Stimulated activated naive CD8-positive, alpha-beta T cell treated with anti-CD3 and anti-CD28 coated beads, Interleukin-15, Interleukin-2, amounts not matched to agents 100 ng/mL and 50 ng/mL, for 24 hours (primary cell): Measurements from ENCODE around the gene PODXL.

Experiments
- H3K27ac Mint-ChIP-seq: one replicate; pipeline ENCODE4 v1.8.0; 2021; ENCODE audit warnings: mild to moderate bottlenecking, mixed read lengths
- H3K27me3 Mint-ChIP-seq: one replicate; pipeline ENCODE4 v1.8.0; 2021; ENCODE audit warnings: mixed read lengths
- H3K36me3 Mint-ChIP-seq: one replicate; pipeline ENCODE4 v1.8.0; 2021; ENCODE audit warnings: low read depth, mixed read lengths
- H3K4me1 Mint-ChIP-seq: one replicate; pipeline ENCODE4 v1.8.0; 2021; ENCODE audit warnings: low read depth, mixed read lengths
- H3K4me3 Mint-ChIP-seq: one replicate; pipeline ENCODE4 v1.8.0; 2021; ENCODE audit warnings: mild to moderate bottlenecking, mixed read lengths
- H3K9me3 Mint-ChIP-seq: one replicate; pipeline ENCODE4 v1.8.0; 2021; ENCODE audit warnings: mixed read lengths

PODXL gene

GRCh38 chr7:131552053-131552452 is 4.4 kb downstream of the PODXL start:
- H3K36me3 Mint-ChIP-seq = no peaks in the 10 kb centered on the region
- H3K9me3 Mint-ChIP-seq = no peaks in the 10 kb centered on the region
- no peak overlapping the region for H3K27ac Mint-ChIP-seq
- H3K4me3 Mint-ChIP-seq = no peak overlapping the region
- peaks cover 33% of the 10 kb centered on the region for H3K27me3 Mint-ChIP-seq
- peaks cover 10% of the 10 kb centered on the region for H3K4me1 Mint-ChIP-seq

DNA sequence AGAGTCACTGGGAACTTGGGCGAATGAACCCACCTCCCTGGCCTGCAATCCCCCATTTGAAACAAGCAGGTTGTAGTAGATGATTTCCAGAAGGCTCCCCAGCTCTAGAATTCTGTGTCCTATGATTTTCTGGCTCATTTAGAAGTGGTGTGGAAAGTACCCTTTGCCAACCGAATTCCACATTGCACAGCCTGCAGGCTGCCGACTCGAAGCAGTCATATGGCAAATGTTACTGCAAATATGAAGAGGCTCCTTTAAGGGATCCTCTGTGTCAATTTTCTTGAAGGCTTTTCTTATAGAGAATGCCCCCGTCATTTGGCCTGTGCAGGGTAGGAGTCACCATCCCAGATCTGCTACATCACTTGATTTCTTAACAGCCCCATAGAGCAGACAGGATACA is 5.6 kb downstream of the PODXL start:
- H3K27ac Mint-ChIP-seq = no peak overlapping the region
- no peaks in the 10 kb centered on the region for H3K36me3 Mint-ChIP-seq
- no peaks in the 10 kb centered on the region for H3K9me3 Mint-ChIP-seq
- H3K27me3 Mint-ChIP-seq = peaks cover 31% of the 10 kb centered on the region
- no peak overlapping the region for H3K4me3 Mint-ChIP-seq
- H3K4me1 Mint-ChIP-seq = peaks cover 8% of the 10 kb centered on the region

GRCh38 chr7:131548371-131548770 is 8.1 kb downstream of the PODXL start:
- no peaks in the 10 kb centered on the region for H3K4me1 Mint-ChIP-seq
- H3K4me3 Mint-ChIP-seq = no peak overlapping the region
- H3K9me3 Mint-ChIP-seq = no peaks in the 10 kb centered on the region
- H3K36me3 Mint-ChIP-seq = no peaks in the 10 kb centered on the region
- H3K27ac Mint-ChIP-seq = no peak overlapping the region
- peaks cover 13% of the 10 kb centered on the region for H3K27me3 Mint-ChIP-seq

DNA sequence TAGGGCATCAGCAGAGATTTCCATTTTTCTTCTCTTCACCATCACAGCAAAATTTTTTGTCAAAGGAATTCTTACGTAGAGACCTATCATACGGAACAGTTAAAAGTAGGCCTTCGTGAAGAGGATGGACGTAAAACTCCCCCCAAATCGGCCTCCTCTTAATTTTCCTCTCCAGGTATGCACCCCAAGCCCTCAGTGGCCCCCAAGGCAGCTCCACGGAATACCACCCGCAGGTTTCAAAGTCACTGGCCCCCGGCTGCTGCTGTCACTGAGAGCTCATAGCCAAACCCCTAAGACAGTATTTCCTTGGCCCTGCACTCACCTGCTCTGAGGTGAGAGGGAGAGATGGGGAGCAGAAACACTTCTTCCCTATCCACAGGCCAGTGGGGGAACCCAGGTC is 8.8 kb downstream of the PODXL start:
- H3K4me1 Mint-ChIP-seq = no peaks in the 10 kb centered on the region
- H3K4me3 Mint-ChIP-seq = no peak overlapping the region
- no peaks in the 10 kb centered on the region for H3K9me3 Mint-ChIP-seq

GRCh38 chr7:131546583-131547141 is 9.8 kb downstream of the PODXL start:
- no peaks in the 10 kb centered on the region for H3K9me3 Mint-ChIP-seq

More for the DNA sequence above, 8.8 kb downstream of the PODXL start:
- no peaks in the 10 kb centered on the region for H3K36me3 Mint-ChIP-seq
- no peak overlapping the region for H3K27ac Mint-ChIP-seq
- H3K27me3 Mint-ChIP-seq = peaks cover 5% of the 10 kb centered on the region

DNA sequence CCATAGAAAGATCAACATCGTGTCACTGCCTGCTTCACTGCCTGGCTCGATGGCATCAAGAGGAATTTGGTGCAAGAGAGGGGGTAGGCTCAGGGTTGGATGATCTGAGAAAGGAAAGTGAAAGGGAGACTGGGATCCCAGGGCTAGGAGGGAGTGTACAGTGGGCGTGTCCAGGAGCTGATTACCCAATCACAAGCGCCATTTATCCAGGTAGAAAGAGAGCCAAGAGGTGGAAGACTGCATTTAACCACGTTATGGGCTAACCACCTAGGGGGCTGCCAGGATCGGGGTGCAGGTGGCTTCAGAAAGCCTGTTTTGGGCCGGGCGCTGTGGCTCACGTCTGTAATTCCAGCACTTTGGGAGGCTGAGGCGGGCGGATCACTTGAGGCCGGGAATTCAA is 10.3 kb downstream of the PODXL start:
- Mint-ChIP-seq H3K36me3 (no peaks in the 10 kb centered on the region), H3K4me3 (no peak overlapping the region), H3K4me1 (no peaks in the 10 kb centered on the region), H3K9me3 (no peaks in the 10 kb centered on the region), H3K27me3 (peaks cover 3% of the 10 kb centered on the region), H3K27ac (no peak overlapping the region)

More at GRCh38 chr7:131546583-131547141, 9.8 kb downstream of the PODXL start:
- no peaks in the 10 kb centered on the region for H3K36me3 Mint-ChIP-seq
- no peaks in the 10 kb centered on the region for H3K4me1 Mint-ChIP-seq
- H3K4me3 Mint-ChIP-seq = no peak overlapping the region
- H3K27me3 Mint-ChIP-seq = peaks cover 3% of the 10 kb centered on the region
- H3K27ac Mint-ChIP-seq = no peak overlapping the region

- no peaks in the 10 kb centered on the region for H3K36me3 Mint-ChIP-seq
- H3K4me3 Mint-ChIP-seq = no peak overlapping the region
- peaks cover 3% of the 10 kb centered on the region for H3K27me3 Mint-ChIP-seq
- H3K9me3 Mint-ChIP-seq = no peaks in the 10 kb centered on the region
- no peaks in the 10 kb centered on the region for H3K4me1 Mint-ChIP-seq
- H3K27ac Mint-ChIP-seq = no peak overlapping the region
These were observed 11.8 kb downstream of the PODXL start for GRCh38 chr7:131544449-131545301.

- H3K27ac Mint-ChIP-seq = no peak overlapping the region
- H3K36me3 Mint-ChIP-seq = no peaks in the 10 kb centered on the region
- H3K4me3 Mint-ChIP-seq = no peak overlapping the region
- no peaks in the 10 kb centered on the region for H3K9me3 Mint-ChIP-seq
- H3K27me3 Mint-ChIP-seq = peaks cover 3% of the 10 kb centered on the region
- no peaks in the 10 kb centered on the region for H3K4me1 Mint-ChIP-seq
These were observed 12.4 kb downstream of the PODXL start for GRCh38 chr7:131544021-131544420.

GRCh38 chr7:131543298-131543697 is 13.1 kb downstream of the PODXL start:
- Mint-ChIP-seq H3K9me3 (no peaks in the 10 kb centered on the region), H3K4me1 (no peaks in the 10 kb centered on the region), H3K27me3 (no peaks in the 10 kb centered on the region), H3K4me3 (no peak overlapping the region), H3K27ac (no peak overlapping the region), H3K36me3 (no peaks in the 10 kb centered on the region)

DNA sequence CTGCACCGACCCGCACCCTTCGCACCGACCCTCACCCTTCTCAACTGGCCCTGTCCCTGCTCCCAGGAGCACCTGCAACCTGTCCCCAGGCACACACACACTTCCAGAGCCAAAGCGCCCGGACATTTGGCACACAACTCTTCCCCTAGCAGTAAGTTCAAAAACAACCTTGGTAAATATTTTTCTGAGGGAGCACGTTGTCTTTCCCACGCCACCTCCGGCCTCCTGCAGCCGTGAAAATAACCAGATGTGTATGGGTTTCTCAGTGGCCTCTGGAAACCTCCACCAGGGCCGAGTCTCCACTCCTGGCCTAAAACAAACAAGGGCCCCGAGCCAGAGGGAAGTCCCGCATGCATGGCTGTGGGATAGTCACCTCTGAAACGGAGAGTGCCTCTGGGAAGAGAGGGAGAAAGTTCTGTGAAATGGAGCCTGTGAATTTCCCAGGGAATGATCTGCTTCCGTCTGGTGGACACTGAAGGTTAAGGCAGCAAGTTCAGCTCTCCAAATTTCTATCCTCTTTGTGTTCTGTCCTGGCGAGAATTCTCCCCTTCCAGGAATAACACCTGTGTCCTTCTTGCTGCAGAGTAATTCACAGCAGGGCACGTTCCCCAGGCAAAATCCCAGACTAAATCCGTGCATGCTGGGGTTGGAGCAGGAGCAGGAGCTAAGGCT is 15.8 kb downstream of the PODXL start:
- Mint-ChIP-seq H3K36me3 (no peaks in the 10 kb centered on the region), H3K27me3 (no peaks in the 10 kb centered on the region), H3K9me3 (no peaks in the 10 kb centered on the region), H3K27ac (no peak overlapping the region), H3K4me3 (no peak overlapping the region), H3K4me1 (no peaks in the 10 kb centered on the region)

GRCh38 chr7:131538813-131539179 is 17.6 kb downstream of the PODXL start:
- no peaks in the 10 kb centered on the region for H3K4me1 Mint-ChIP-seq
- no peak overlapping the region for H3K4me3 Mint-ChIP-seq
- H3K36me3 Mint-ChIP-seq = no peaks in the 10 kb centered on the region
- H3K27ac Mint-ChIP-seq = no peak overlapping the region
- H3K27me3 Mint-ChIP-seq = no peaks in the 10 kb centered on the region
- H3K9me3 Mint-ChIP-seq = no peaks in the 10 kb centered on the region

- H3K27ac Mint-ChIP-seq = no peak overlapping the region
- no peaks in the 10 kb centered on the region for H3K9me3 Mint-ChIP-seq
- no peaks in the 10 kb centered on the region for H3K27me3 Mint-ChIP-seq
- no peak overlapping the region for H3K4me3 Mint-ChIP-seq
- no peaks in the 10 kb centered on the region for H3K36me3 Mint-ChIP-seq
- H3K4me1 Mint-ChIP-seq = no peaks in the 10 kb centered on the region
These were observed 18.2 kb downstream of the PODXL start for GRCh38 chr7:131538071-131538812.

GRCh38 chr7:131537571-131537978 is 18.9 kb downstream of the PODXL start:
- no peaks in the 10 kb centered on the region for H3K36me3 Mint-ChIP-seq
- H3K9me3 Mint-ChIP-seq = no peaks in the 10 kb centered on the region
- no peaks in the 10 kb centered on the region for H3K4me1 Mint-ChIP-seq
- no peaks in the 10 kb centered on the region for H3K27me3 Mint-ChIP-seq
- no peak overlapping the region for H3K27ac Mint-ChIP-seq
- no peak overlapping the region for H3K4me3 Mint-ChIP-seq

- H3K27ac Mint-ChIP-seq = no peak overlapping the region
- no peaks in the 10 kb centered on the region for H3K4me1 Mint-ChIP-seq
- no peaks in the 10 kb centered on the region for H3K27me3 Mint-ChIP-seq
- no peaks in the 10 kb centered on the region for H3K9me3 Mint-ChIP-seq
- no peaks in the 10 kb centered on the region for H3K36me3 Mint-ChIP-seq
- no peak overlapping the region for H3K4me3 Mint-ChIP-seq
These were observed 20.0 kb downstream of the PODXL start for GRCh38 chr7:131536361-131536849.
